Measurements from ENCODE around the gene COG7.
"Not testable (repeated sequence)": the region's sequence is repeated elsewhere in the genome, so short reads cannot be mapped to it uniquely, and the experiment has no call there.

COG7 gene

GRCh38 chr16:23366341-23366740, 86.6 kb downstream of the COG7 start:
- not testable (repeated sequence) for H3K27ac ChIP-seq (ENCODE audit: insufficient read depth, low read depth, low read length, poor library complexity, severe bottlenecking); H3K9me3 ChIP-seq (ENCODE audit: control insufficient read depth, low read length); H3K4me1 ChIP-seq (ENCODE audit: control insufficient read depth, insufficient read depth, low read length); H3K36me3 ChIP-seq (ENCODE audit: control insufficient read depth, insufficient read depth, low read length); H3K27me3 ChIP-seq (ENCODE audit: control insufficient read depth, insufficient read depth, low read length, poor library complexity, severe bottlenecking); H3K4me3 ChIP-seq (ENCODE audit: insufficient read depth, low read depth, low read length)
- 90 to 92% methylated on average over 7 of the region's 7 CpGs for WGBS, 2 experiments

DNA sequence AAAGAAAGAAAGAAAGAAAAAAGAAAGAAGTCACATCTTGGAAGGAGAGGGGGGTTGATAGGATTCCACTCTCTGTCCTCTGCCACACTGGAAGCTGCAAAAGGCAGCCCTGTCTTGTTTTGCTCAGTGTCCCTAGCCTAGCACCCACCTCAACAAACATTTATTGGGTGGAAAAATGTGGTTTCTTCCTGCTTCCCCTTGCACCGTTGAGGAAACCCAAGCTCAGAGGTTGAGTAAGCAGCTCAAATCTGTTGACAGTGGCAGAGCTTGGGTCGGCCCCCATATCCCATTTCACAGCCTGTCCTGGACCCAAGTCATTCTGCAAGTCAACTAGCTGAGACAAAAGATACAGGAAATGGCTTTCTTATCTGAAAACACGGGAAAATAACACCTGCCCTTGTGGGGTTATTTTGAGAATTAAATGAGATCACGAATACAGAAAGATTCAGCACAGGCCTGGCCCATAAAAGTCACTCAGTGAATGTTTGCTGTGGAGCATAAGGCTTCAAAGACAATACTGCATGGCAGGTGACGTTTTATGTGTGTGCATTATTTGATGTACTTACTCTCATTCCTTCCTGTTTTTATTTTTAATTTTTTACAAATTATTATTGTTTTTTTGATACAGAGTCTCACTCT, 87.3 kb downstream of the COG7 start:
- no peak overlapping the region for H3K27ac ChIP-seq (ENCODE audit: insufficient read depth, low read depth, low read length, poor library complexity, severe bottlenecking)
- H3K4me3 ChIP-seq (ENCODE audit: insufficient read depth, low read depth, low read length): no peak overlapping the region
- no peaks in the 10 kb centered on the region for H3K36me3 ChIP-seq (ENCODE audit: control insufficient read depth, insufficient read depth, low read length)
- no peaks in the 10 kb centered on the region for H3K4me1 ChIP-seq (ENCODE audit: control insufficient read depth, insufficient read depth, low read length)
- H3K9me3 ChIP-seq (ENCODE audit: control insufficient read depth, low read length): no peaks in the 10 kb centered on the region
- 53 to 59% methylated on average over 4 to 5 of the region's 5 CpGs for WGBS, 2 experiments
- no peaks in the 10 kb centered on the region for H3K27me3 ChIP-seq (ENCODE audit: control insufficient read depth, insufficient read depth, low read length, poor library complexity, severe bottlenecking)

- H3K9me3 ChIP-seq (ENCODE audit: control insufficient read depth, low read length): no peaks in the 10 kb centered on the region
- H3K27me3 ChIP-seq (ENCODE audit: control insufficient read depth, insufficient read depth, low read length, poor library complexity, severe bottlenecking): no peaks in the 10 kb centered on the region
- 88 to 90% methylated on average over 11 of the region's 11 CpGs for WGBS, 2 experiments
- H3K4me1 ChIP-seq (ENCODE audit: control insufficient read depth, insufficient read depth, low read length): no peaks in the 10 kb centered on the region
- no peak overlapping the region for H3K27ac ChIP-seq (ENCODE audit: insufficient read depth, low read depth, low read length, poor library complexity, severe bottlenecking)
- no peaks in the 10 kb centered on the region for H3K36me3 ChIP-seq (ENCODE audit: control insufficient read depth, insufficient read depth, low read length)
- no peak overlapping the region for H3K4me3 ChIP-seq (ENCODE audit: insufficient read depth, low read depth, low read length)
Measured at GRCh38 chr16:23362460-23363317, 90.3 kb downstream of the COG7 start.

DNA sequence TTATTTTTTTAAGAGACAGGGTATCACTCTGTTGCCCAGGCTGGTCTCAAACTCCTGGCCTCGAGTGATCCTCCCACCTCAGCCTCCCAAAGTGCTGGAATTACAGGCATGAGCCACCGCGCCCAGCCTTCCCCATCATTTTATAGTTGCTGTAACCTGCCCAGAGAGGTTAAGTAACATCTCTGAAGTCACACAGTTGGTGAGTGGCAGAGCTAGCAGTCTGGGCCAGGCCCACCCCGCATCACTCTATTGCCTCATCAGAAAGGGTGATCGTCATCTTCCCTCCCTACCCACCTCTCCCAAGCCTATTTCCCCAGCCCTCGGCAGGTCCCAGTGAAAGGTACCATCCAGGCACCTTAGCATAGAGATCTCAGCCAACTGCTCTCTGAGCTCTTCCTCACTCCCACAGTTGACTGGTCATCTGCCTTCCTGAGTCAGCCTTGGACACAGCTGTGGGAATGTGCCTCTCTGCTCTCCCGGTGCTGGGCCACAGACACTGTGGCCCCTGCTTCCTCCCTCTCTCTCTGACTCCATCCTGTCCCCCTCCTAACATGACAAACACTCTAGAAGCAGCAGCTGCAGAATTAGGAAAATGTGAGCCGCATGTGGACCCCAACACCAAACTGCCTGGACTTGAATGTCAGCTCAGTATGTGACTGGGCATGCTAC, 93.8 kb downstream of the COG7 start:
- H3K4me3 ChIP-seq (ENCODE audit: insufficient read depth, low read depth, low read length): no peak overlapping the region
- no peak overlapping the region for H3K27ac ChIP-seq (ENCODE audit: insufficient read depth, low read depth, low read length, poor library complexity, severe bottlenecking)
- H3K9me3 ChIP-seq (ENCODE audit: control insufficient read depth, low read length): no peaks in the 10 kb centered on the region
- WGBS, 2 experiments: 82 to 89% methylated on average over 8 of the region's 8 CpGs
- no peaks in the 10 kb centered on the region for H3K27me3 ChIP-seq (ENCODE audit: control insufficient read depth, insufficient read depth, low read length, poor library complexity, severe bottlenecking)
- no peaks in the 10 kb centered on the region for H3K4me1 ChIP-seq (ENCODE audit: control insufficient read depth, insufficient read depth, low read length)
- H3K36me3 ChIP-seq (ENCODE audit: control insufficient read depth, insufficient read depth, low read length): no peaks in the 10 kb centered on the region

DNA sequence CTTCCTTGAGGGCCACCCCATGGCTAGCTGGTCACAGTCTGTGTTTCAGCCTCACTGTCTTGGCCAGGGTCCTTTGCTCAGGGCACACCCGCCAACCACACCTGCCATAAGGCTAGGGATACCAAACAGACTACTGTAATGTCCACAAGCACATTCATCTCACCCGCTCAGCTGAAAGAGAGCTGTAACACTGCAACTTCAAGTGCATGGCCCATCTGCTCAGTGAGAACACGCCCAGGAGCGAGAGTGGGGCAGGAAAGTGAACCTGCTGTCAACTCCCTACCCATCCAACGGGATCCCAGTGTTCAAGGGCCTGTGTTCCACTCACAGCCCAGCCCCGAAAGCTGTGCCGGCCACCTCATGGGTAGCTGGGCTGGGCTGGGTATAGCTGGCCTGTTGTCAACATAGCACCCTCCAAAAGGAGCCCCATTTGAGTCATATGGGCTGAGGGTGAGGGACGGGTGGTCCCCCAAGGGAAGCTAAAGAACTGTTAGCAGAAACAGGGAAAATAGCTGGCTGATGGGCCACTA, 95.2 kb downstream of the COG7 start:
- Histone ChIP-seq H3K4me1 (ENCODE audit: control insufficient read depth, insufficient read depth, low read length) (no peaks in the 10 kb centered on the region), H3K4me3 (ENCODE audit: insufficient read depth, low read depth, low read length) (no peak overlapping the region), H3K36me3 (ENCODE audit: control insufficient read depth, insufficient read depth, low read length) (no peaks in the 10 kb centered on the region), H3K27ac (ENCODE audit: insufficient read depth, low read depth, low read length, poor library complexity, severe bottlenecking) (no peak overlapping the region), H3K27me3 (ENCODE audit: control insufficient read depth, insufficient read depth, low read length, poor library complexity, severe bottlenecking) (no peaks in the 10 kb centered on the region), H3K9me3 (ENCODE audit: control insufficient read depth, low read length) (no peaks in the 10 kb centered on the region)
- 90 to 95% methylated on average over 8 of the region's 8 CpGs for WGBS, 2 experiments

GRCh38 chr16:23356941-23357340, 96.0 kb downstream of the COG7 start:
- Histone ChIP-seq H3K27ac (ENCODE audit: insufficient read depth, low read depth, low read length, poor library complexity, severe bottlenecking) (no peak overlapping the region), H3K4me3 (ENCODE audit: insufficient read depth, low read depth, low read length) (no peak overlapping the region), H3K27me3 (ENCODE audit: control insufficient read depth, insufficient read depth, low read length, poor library complexity, severe bottlenecking) (no peaks in the 10 kb centered on the region), H3K9me3 (ENCODE audit: control insufficient read depth, low read length) (no peaks in the 10 kb centered on the region), H3K4me1 (ENCODE audit: control insufficient read depth, insufficient read depth, low read length) (no peaks in the 10 kb centered on the region), H3K36me3 (ENCODE audit: control insufficient read depth, insufficient read depth, low read length) (no peaks in the 10 kb centered on the region)
- WGBS, 2 experiments: 90 to 95% methylated on average over 7 of the region's 7 CpGs

DNA sequence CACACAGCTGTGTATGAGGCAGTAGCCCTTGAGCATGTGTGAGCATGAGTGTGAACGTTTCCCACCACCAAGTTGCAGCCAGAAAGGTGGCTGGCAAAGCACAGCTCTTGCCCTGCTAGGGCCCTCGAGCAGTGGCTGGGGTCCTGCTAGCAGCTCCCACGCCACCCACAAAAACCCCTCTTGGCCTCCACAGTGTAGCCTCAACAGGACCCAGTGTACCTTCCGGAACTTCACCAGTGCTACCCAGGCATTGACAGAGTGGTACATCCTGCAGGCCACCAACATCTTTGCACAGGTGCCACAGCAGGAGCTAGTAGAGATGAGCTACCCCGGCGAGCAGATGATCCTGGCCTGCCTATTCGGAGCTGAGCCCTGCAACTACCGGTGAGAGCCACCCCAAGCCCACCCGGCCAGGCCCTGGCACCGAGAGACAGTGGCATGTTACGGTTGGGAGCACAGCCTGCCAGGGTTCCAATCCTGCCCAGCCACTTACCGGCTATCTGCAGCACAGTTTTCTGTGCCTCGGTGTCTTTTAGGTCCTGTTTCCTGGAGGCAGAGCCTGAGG, 97.8 kb downstream of the COG7 start:
- Histone ChIP-seq H3K4me1 (ENCODE audit: control insufficient read depth, insufficient read depth, low read length) (no peaks in the 10 kb centered on the region), H3K4me3 (ENCODE audit: insufficient read depth, low read depth, low read length) (no peak overlapping the region), H3K27ac (ENCODE audit: insufficient read depth, low read depth, low read length, poor library complexity, severe bottlenecking) (no peak overlapping the region), H3K36me3 (ENCODE audit: control insufficient read depth, insufficient read depth, low read length) (no peaks in the 10 kb centered on the region), H3K27me3 (ENCODE audit: control insufficient read depth, insufficient read depth, low read length, poor library complexity, severe bottlenecking) (no peaks in the 10 kb centered on the region), H3K9me3 (ENCODE audit: control insufficient read depth, low read length) (no peaks in the 10 kb centered on the region)
- WGBS, 2 experiments: 93 to 94% methylated on average over 13 of the region's 13 CpGs

GRCh38 chr16:23354246-23354645, 98.7 kb downstream of the COG7 start:
- no peaks in the 10 kb centered on the region for H3K9me3 ChIP-seq (ENCODE audit: control insufficient read depth, low read length)
- no peaks in the 10 kb centered on the region for H3K36me3 ChIP-seq (ENCODE audit: control insufficient read depth, insufficient read depth, low read length)
- no peak overlapping the region for H3K4me3 ChIP-seq (ENCODE audit: insufficient read depth, low read depth, low read length)
- H3K4me1 ChIP-seq (ENCODE audit: control insufficient read depth, insufficient read depth, low read length): no peaks in the 10 kb centered on the region
- WGBS, 2 experiments: 94% methylated on average over 9 of the region's 9 CpGs
- H3K27ac ChIP-seq (ENCODE audit: insufficient read depth, low read depth, low read length, poor library complexity, severe bottlenecking): no peak overlapping the region
- no peaks in the 10 kb centered on the region for H3K27me3 ChIP-seq (ENCODE audit: control insufficient read depth, insufficient read depth, low read length, poor library complexity, severe bottlenecking)

- H3K9me3 ChIP-seq (ENCODE audit: control insufficient read depth, low read length): no peaks in the 10 kb centered on the region
- no peak overlapping the region for H3K4me3 ChIP-seq (ENCODE audit: insufficient read depth, low read depth, low read length)
- H3K4me1 ChIP-seq (ENCODE audit: control insufficient read depth, insufficient read depth, low read length): no peaks in the 10 kb centered on the region
Measured at GRCh38 chr16:23353440-23353839, 99.5 kb downstream of the COG7 start.

DNA sequence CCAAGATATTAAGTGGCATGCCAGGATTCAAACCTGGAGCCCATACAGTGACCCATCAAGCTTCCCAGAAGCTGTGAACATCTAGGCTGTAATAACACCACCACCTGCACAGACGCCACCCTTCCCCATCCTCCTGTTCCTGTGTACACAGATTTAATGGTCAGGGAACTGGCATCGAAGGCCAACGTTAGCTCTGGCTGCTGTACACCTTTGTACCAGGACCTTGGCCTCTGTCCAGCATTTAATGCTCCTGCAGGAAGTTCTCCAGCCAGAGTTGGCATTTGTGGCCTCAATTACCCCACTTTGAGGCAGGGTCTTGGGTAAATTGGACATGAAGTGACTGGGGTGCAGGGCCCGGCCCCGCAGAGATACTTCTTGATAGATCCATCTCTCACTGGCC, 101.6 kb downstream of the COG7 start:
- WGBS, 2 experiments: 88 to 89% methylated on average over 5 of the region's 5 CpGs
- H3K27me3 ChIP-seq (ENCODE audit: control insufficient read depth, insufficient read depth, low read length, poor library complexity, severe bottlenecking): no peaks in the 10 kb centered on the region
- H3K4me1 ChIP-seq (ENCODE audit: control insufficient read depth, insufficient read depth, low read length): no peaks in the 10 kb centered on the region
- no peaks in the 10 kb centered on the region for H3K9me3 ChIP-seq (ENCODE audit: control insufficient read depth, low read length)
- no peak overlapping the region for H3K27ac ChIP-seq (ENCODE audit: insufficient read depth, low read depth, low read length, poor library complexity, severe bottlenecking)
- H3K36me3 ChIP-seq (ENCODE audit: control insufficient read depth, insufficient read depth, low read length): no peaks in the 10 kb centered on the region
- H3K4me3 ChIP-seq (ENCODE audit: insufficient read depth, low read depth, low read length): no peak overlapping the region

More at GRCh38 chr16:23353440-23353839, 99.5 kb downstream of the COG7 start:
- no peak overlapping the region for H3K27ac ChIP-seq (ENCODE audit: insufficient read depth, low read depth, low read length, poor library complexity, severe bottlenecking)
- H3K27me3 ChIP-seq (ENCODE audit: control insufficient read depth, insufficient read depth, low read length, poor library complexity, severe bottlenecking): no peaks in the 10 kb centered on the region
- no peaks in the 10 kb centered on the region for H3K36me3 ChIP-seq (ENCODE audit: control insufficient read depth, insufficient read depth, low read length)
